Stimulated activated CD8-positive, alpha-beta memory T cell treated with anti-CD3 and anti-CD28 coated beads, Interleukin-15, amount 100 ng/mL, for 1 hour (primary cell): ENCODE results near the gene TENT5C.

Experiments used
- DNase-seq: peaks from one replicate; pipeline ENCODE4 v3.0.0-alpha.2; 2020; ENCODE audit warnings: low read depth

TENT5C gene

GRCh38 chr1:117592155-117592554, 13.7 kb upstream of the TENT5C start:
- DNase-seq: no peak

- no peak for DNase-seq
Observed at GRCh38 chr1:117594261-117594990, 11.4 kb upstream of the TENT5C start.

- DNase-seq: no peak
Observed at GRCh38 chr1:117596023-117596720, 9.7 kb upstream of the TENT5C start.

GRCh38 chr1:117598489-117598888, 7.4 kb upstream of the TENT5C start:
- no peak for DNase-seq

GRCh38 chr1:117599286-117600221, 6.3 kb upstream of the TENT5C start:
- no peak for DNase-seq

- no peak for DNase-seq
Observed at GRCh38 chr1:117600325-117600943, 5.4 kb upstream of the TENT5C start.

- DNase-seq: no peak
Observed at GRCh38 chr1:117600966-117601365, 4.9 kb upstream of the TENT5C start.

GRCh38 chr1:117602862-117603261, 3.0 kb upstream of the TENT5C start:
- DNase-seq: no peak

GRCh38 chr1:117605164-117605773, 579 bp upstream of the TENT5C start:
- DNase-seq: no peak

- DNase-seq: peak; percentile 15
Observed at GRCh38 chr1:117606649-117607430, 992 bp downstream of the TENT5C start.

GRCh38 chr1:117607471-117607870, 1.6 kb downstream of the TENT5C start:
- DNase-seq: peak; percentile 13

GRCh38 chr1:117608115-117608615, 2.3 kb downstream of the TENT5C start:
- DNase-seq: no peak

GRCh38 chr1:117608758-117609157, 2.9 kb downstream of the TENT5C start:
- DNase-seq: no peak

- no peak for DNase-seq
Observed at GRCh38 chr1:117609471-117609911, 3.6 kb downstream of the TENT5C start.

- no peak for DNase-seq
Observed at GRCh38 chr1:117610036-117610435, 4.2 kb downstream of the TENT5C start.

- DNase-seq: no peak
Observed at GRCh38 chr1:117611121-117611601, 5.3 kb downstream of the TENT5C start.

- no peak for DNase-seq
Observed at GRCh38 chr1:117611894-117612483, 6.1 kb downstream of the TENT5C start.

- DNase-seq: no peak
Observed at GRCh38 chr1:117612517-117613248, 6.8 kb downstream of the TENT5C start.

- no peak for DNase-seq
Observed at GRCh38 chr1:117613249-117613968, 7.6 kb downstream of the TENT5C start.
